ENCODE data around the gene TBC1D9. TPM values are rescaled to one million over a fixed set of nuclear protein-coding genes. Genes with fewer than 3 reads are reported as not detected.

TBC1D9 gene
- total and polyA plus RNA-seq, 10 of the 15 experiments (the other 5 are each of a cell fraction or from before 2014, with no cell fraction given) = 0.87 to 14.9 (median 7.1) TPM

DNA sequence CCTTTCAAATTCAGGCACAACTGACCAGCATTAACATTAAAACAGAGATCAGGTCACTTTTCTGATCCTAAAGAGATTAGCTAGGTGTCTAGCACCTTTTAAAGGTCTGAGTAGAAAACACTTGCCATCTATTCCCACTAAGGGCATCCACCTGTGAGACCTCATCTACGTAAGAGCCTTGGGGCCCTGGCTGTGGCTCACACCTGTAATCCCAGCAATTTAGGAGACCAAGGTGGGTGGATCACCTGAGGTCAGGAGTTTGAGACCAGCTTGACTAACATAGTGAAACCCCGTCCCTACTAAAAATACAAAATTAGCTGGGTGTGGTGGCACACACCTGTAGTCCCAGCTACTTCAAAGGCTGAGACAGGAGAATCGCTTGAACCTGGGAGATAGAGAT, 11.8 kb downstream of the TBC1D9 start:
- no peak for DNase-seq (ENCODE audit: low read depth, low spot score)
- SMC1A ChIA-PET (ENCODE audit: uncharacterized antibody, unreplicated experiment) = interaction anchor here (0.6 kb wide), 1 partner anchor 9 kb away, joined by 3 read pairs; no protein-coding TSS in a partner anchor
- POLR2A ChIA-PET = no interaction called here
- no peak for FAIRE-seq
- RAD21 ChIA-PET (ENCODE audit: unreplicated experiment) = interaction anchor here (1.2 kb wide), 1 partner anchor 107 kb away, joined by 4 read pairs; no protein-coding TSS in a partner anchor
- H3K4me3 ChIP-seq = no peak overlapping the region
- in situ Hi-C loops (cut with MboI) = no loop called here
- H3K27me3 ChIP-seq (replicated peaks in 1 of 2; ENCODE audit: control insufficient read depth in 2 of 2, insufficient read depth in 2 of 2, low read length in 1 of 2) = no peaks in the 10 kb centered on the region
- H3K79me2 ChIP-seq (ENCODE audit: control insufficient read depth, insufficient read depth, low read length) = peaks cover 2% of the 10 kb centered on the region; the same call in 1 of the 2 replicates
- no TSS peak for BruUV-seq (replicated peaks)
- no peaks in the 10 kb centered on the region; the same call in 1 of the 3 replicates for H3K9me3 ChIP-seq (replicated peaks; ENCODE audit: control insufficient read depth, insufficient read depth, low read length)
- no peak overlapping the region for H2AFZ ChIP-seq (ENCODE audit: control insufficient read depth, low read depth, low read length)
- intact Hi-C loops (cut with micrococcal nuclease; ENCODE audit: unreplicated experiment) = no loop called here
- H3K9ac ChIP-seq (ENCODE audit: control insufficient read depth, insufficient read depth, low read length) = no peak overlapping the region
- CTCF ChIA-PET = interaction anchor here (4.6 kb wide), 1 partner anchor 106 kb away, joined by 23 read pairs; no protein-coding TSS in a partner anchor
- TF ChIP-seq BCLAF1 (IDR thresholded peaks at IDR 0.05) (no peak), ELK1 (IDR thresholded peaks at IDR 0.05; ENCODE audit: low read depth, low read length) (no peak)
- WGBS (ENCODE audit: insufficient coverage, insufficient replicate concordance, low lambda C conversion rate, missing lambda C conversion rate) = 38% methylated on average over 3 of the region's 3 CpGs
- peaks cover 25% of the 10 kb centered on the region for H3K4me1 ChIP-seq (ENCODE audit: control insufficient read depth, insufficient read depth, low read length)
- H3K27ac ChIP-seq (ENCODE audit: control insufficient read depth, insufficient read depth) = peak overlapping the region; percentile 83
- no peak for ATAC-seq
- no peak overlapping the region for H3K4me2 ChIP-seq (ENCODE audit: control insufficient read depth, insufficient read depth)
- H3K36me3 ChIP-seq (ENCODE audit: control insufficient read depth in 2 of 2, insufficient read depth in 2 of 2, low read length in 1 of 2) = no peaks in the 10 kb centered on the region
- no peaks in the 10 kb centered on the region for H4K20me1 ChIP-seq (ENCODE audit: control insufficient read depth, insufficient read depth)
